Astrocyte of the cerebellum (primary cell): ENCODE data around the gene CMTM3.

ENCODE experiments used
- DNase-seq: peaks from one replicate; pipeline ENCODE4 v3.0.0-alpha.2; 2011; ENCODE audit warnings: low read depth
- H3K4me3 ChIP-seq: 2 replicates; pipeline ENCODE4 v1.5.1; 2011; ENCODE audit warnings: mild to moderate bottlenecking, low read depth, low read length, moderate library complexity
- in situ Hi-C: cut with HindIII; loops from 2 replicates; pipeline ENCODE4 v1.10.0; 2017; ENCODE audit warnings: low sequenced_read_pairs
- TF ChIP-seq, protein P1 (sequence below): IDR thresholded peaks from 2 replicates; pipeline ENCODE4 v1.5.1; 2012; ENCODE audit warnings: low read length, low read depth, moderate library complexity, mild to moderate bottlenecking; ENCODE audit errors: missing control alignments

The CMTM3 gene, protein sequence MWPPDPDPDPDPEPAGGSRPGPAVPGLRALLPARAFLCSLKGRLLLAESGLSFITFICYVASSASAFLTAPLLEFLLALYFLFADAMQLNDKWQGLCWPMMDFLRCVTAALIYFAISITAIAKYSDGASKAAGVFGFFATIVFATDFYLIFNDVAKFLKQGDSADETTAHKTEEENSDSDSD

DNA sequence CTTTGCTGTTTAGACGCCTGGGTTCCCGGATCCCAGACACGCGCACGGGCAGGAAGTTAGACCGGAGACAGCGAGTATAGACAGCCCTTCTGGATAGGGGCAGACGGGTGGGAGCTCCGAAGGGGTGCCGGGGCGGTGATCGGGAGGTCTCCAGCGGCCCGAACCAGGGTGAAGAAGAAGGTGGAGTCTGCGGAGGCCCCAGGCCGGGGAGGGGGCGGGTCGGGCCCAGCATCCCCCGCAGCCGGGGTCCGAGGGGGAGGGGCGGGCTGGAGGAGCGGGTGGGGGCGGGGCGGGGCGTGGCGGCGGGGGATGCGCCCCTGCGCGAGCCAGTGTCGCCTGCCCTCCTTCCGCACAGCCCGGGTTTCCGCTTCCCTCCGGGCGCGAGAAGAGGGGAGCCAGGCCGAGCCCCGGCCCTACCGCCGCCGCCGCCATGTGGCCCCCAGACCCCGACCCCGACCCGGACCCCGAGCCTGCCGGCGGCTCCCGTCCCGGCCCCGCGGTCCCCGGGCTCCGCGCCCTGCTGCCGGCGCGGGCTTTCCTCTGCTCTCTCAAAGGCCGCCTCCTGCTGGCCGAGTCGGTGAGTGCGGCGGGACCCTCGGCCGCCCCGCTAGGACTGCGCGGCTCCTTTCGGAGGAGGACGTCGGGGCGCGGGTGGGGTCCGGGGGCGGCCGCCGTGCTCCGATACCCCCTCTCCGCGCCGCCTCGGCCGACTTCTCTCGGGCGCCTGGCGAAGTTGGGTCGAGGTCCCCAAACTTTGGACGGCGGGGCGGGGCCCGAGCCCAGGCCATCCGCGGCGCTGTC is at the start of gene CMTM3:
Gene CMTM3 (plus strand): TSS at position 329 of the 801 bp plus-strand sequence. CDS start 102 bp downstream, at position 431.
- TF ChIP-seq, protein P1, sequence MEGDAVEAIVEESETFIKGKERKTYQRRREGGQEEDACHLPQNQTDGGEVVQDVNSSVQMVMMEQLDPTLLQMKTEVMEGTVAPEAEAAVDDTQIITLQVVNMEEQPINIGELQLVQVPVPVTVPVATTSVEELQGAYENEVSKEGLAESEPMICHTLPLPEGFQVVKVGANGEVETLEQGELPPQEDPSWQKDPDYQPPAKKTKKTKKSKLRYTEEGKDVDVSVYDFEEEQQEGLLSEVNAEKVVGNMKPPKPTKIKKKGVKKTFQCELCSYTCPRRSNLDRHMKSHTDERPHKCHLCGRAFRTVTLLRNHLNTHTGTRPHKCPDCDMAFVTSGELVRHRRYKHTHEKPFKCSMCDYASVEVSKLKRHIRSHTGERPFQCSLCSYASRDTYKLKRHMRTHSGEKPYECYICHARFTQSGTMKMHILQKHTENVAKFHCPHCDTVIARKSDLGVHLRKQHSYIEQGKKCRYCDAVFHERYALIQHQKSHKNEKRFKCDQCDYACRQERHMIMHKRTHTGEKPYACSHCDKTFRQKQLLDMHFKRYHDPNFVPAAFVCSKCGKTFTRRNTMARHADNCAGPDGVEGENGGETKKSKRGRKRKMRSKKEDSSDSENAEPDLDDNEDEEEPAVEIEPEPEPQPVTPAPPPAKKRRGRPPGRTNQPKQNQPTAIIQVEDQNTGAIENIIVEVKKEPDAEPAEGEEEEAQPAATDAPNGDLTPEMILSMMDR, result peak; percentile 25
- peak within 1 kb of the TSS; percentile 79 for H3K4me3 ChIP-seq
- in situ Hi-C loops, result no loop called here
- no peak for DNase-seq

DNA sequence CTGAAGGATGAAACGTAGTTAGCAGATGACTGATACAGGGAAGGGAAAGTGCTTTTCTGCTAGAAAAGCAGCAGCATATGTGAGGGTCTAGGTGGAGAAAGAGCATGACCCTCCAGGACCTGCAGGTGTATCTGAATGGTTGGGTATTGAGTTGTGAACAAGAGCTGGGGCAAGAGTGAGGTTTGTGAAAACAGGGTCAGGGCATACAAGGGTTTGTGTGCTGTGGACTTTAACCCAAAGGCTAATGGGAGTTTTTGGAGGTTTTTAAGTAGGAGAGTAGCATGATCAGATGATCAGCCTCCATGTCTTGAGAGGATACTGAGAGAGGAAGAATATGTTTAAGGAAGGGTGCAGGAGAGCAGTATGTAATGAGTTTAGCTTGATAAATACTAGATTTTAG is 44.4 kb upstream of the CMTM3 start:
- TF ChIP-seq, protein P1, result no peak
- in situ Hi-C loops, result no loop called here
- DNase-seq, result no peak
- H3K4me3 ChIP-seq, result no peak overlapping the region

DNA sequence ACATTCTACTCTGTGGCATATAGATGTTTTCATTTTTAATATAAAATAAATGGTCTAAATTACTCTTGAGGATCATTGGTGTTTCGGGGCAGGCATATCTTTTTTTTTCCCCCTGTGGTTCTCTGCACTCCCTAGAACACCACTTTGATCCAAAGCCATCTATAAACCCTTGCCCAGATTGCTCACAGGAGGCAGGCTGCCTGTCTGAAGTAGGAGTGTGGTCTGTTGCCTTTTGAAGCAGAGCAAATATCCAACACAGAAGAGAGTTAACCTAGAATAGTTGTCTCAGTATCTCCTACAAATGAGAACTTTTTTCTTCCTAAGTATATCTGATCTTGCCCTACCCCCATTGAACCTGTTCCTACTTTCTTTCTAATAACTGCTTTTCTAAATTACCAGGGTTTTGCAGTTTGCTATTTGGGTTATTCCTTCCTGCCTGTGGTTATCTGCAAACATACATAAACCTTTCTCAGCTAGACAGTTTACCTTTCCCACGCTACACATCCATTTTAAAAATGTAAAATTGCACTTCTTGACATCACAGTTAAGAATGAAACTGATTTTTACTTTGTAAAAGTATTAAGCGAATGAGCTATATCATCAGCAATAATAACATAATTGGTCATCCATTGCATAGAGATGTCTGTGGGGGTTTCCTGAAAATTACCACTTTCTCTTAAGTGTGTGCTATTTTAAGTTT is 43.0 kb upstream of the CMTM3 start:
- in situ Hi-C loops, result no loop called here
- TF ChIP-seq, protein P1, result no peak

DNA sequence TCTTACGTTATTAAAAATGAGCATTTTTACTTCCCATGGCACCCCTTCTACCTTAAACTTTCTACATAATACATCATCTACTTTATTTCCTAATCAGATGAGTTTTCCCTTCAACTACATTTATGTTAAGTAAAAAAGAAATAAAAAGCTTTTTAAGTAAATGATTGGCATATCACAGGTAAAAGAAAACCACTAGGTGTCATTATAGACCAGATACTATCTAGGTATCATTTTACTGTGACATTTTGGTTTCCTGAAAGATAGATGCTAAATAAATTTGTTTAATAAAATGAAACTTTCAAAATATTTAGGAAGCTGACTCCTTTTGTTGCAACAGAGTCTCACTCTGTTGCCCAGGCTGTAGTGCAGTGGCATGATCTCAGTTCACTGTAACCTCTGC is 42.1 kb upstream of the CMTM3 start:
- in situ Hi-C loops, result no loop called here
- DNase-seq, result no peak
- H3K4me3 ChIP-seq, result no peak overlapping the region
- TF ChIP-seq, protein P1, result no peak

More for the DNA sequence above, 43.0 kb upstream of the CMTM3 start:
- no peak overlapping the region for H3K4me3 ChIP-seq
- DNase-seq, result no peak

DNA sequence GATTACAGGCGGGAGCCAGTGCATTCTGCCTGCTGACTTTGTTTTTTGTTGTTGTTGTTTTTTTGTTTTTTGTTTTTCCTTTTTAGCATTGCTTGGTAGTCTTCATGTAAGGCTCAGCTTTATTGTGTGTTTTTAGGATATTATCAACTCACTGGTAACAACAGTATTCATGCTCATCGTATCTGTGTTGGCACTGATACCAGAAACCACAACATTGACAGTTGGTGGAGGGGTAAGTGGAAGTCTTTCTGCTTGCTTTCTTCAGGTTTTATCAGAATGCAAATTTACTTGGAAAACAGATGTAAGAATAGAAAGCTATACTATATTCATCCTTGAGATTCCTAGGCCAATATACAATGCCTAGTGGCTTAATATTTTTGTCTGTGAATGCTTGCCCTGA is 41.5 kb upstream of the CMTM3 start:
- TF ChIP-seq, protein P1, result no peak
- in situ Hi-C loops, result no loop called here
- no peak overlapping the region for H3K4me3 ChIP-seq
- DNase-seq, result no peak

DNA sequence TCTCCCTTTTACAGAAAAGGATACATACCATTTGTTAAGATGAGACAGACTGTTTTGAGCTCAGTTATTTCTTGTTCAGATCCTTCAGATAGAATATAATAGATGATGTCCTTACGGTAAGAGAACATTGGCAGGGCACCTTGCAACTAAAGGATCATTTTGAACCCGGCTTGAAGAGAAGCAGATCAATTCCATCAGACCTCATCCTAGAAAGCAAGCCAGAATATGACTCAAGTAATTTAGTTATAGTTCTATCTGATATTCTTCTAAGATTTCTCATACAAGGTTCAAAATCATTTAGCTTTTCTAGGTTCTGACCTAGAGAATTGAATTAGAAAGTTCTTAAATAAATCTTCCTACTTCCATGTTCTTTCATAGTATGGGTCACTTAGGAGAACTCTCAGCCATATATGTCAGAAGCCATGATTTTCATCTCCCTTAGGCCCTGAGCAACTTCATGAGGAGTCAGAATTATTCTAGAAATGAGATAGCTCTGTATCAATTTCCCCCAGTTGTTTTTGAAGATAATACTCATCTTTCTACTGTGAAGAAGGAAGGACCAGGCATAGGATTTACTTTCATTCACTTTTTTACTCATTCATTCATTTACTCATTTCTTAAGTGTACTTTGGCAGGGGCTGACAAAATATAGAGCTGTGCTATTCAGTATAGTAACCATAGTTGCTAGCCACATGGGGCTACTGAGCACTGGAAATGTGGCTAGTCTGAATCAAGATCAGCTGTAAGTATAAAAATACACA is 40.8 kb upstream of the CMTM3 start:
- TF ChIP-seq, protein P1, result no peak
- H3K4me3 ChIP-seq, result no peak overlapping the region
- no peak for DNase-seq
- in situ Hi-C loops, result no loop called here
